Measurements from ENCODE around the gene GJD2. TPM values are rescaled to one million over a fixed set of nuclear protein-coding genes. Genes with fewer than 3 reads are reported as not detected.

GJD2 gene
- total and polyA plus RNA-seq, 11 donors: 0.04 to 0.31 (median 0.25) TPM; not detected in 6

GRCh38 chr15:34733621-34734020, 21.2 kb downstream of the GJD2 start:
- intact Hi-C loops (cut with DNase I): no loop called here
- Histone ChIP-seq H3K36me3 (no peaks in the 10 kb centered on the region), H3K27me3 (no peaks in the 10 kb centered on the region), H3K4me3 (no peak overlapping the region), H3K9me3 (no peaks in the 10 kb centered on the region), H3K4me1 (peaks cover 0 to 5% (median 0%) of the 10 kb centered on the region in 12 donors), H3K27ac (no peak overlapping the region)
- DNase-seq (no peak), ATAC-seq (no peak)
- 78 to 85% (median 83%) methylated on average over 2 of the region's 2 CpGs for WGBS, 4 donors
- TF ChIP-seq POLR2A (IDR thresholded peaks at IDR 0.05) (no peak), CTCF (IDR thresholded peaks at IDR 0.05) (no peak)

- Histone ChIP-seq H3K4me1 (peaks cover 0 to 5% (median 0%) of the 10 kb centered on the region in 12 donors), H3K4me3 (no peak overlapping the region), H3K9me3 (no peaks in the 10 kb centered on the region), H3K27ac (no peak overlapping the region), H3K27me3 (no peaks in the 10 kb centered on the region), H3K36me3 (no peaks in the 10 kb centered on the region)
- 79 to 86% (median 84%) methylated on average over 6 of the region's 6 CpGs for WGBS, 4 donors
- TF ChIP-seq POLR2A (IDR thresholded peaks at IDR 0.05) (no peak), CTCF (IDR thresholded peaks at IDR 0.05) (no peak)
- intact Hi-C loops (cut with DNase I): no loop called here
- DNase-seq: no peak
- no peak for ATAC-seq
These were observed 22.4 kb downstream of the GJD2 start for GRCh38 chr15:34732430-34732829.

- H3K4me1 ChIP-seq: peaks cover 0 to under 1% (median 0%) of the 10 kb centered on the region in 12 donors
- H3K4me3 ChIP-seq: no peak overlapping the region
- no peak for ATAC-seq
- 54 to 70% (median 65%) methylated on average over 3 of the region's 3 CpGs for WGBS, 4 donors
- no peaks in the 10 kb centered on the region for H3K9me3 ChIP-seq
- H3K27ac ChIP-seq: no peak overlapping the region
- H3K36me3 ChIP-seq: no peaks in the 10 kb centered on the region
- intact Hi-C loops (cut with DNase I): no loop called here
- TF ChIP-seq CTCF (IDR thresholded peaks at IDR 0.05) (no peak), POLR2A (IDR thresholded peaks at IDR 0.05) (no peak)
- H3K27me3 ChIP-seq: no peaks in the 10 kb centered on the region
- no peak for DNase-seq
These were observed 24.1 kb downstream of the GJD2 start for GRCh38 chr15:34730701-34731100.

GRCh38 chr15:34729886-34730285, 24.9 kb downstream of the GJD2 start:
- Histone ChIP-seq H3K4me1 (peaks cover 0 to 6% (median 0%) of the 10 kb centered on the region in 12 donors), H3K27me3 (peaks cover 0 to 3% (median 0%) of the 10 kb centered on the region in 9 donors), H3K36me3 (no peaks in the 10 kb centered on the region), H3K27ac (no peak overlapping the region), H3K4me3 (no peak overlapping the region), H3K9me3 (no peaks in the 10 kb centered on the region)
- WGBS, 4 donors: 34 to 69% (median 56%) methylated on average over 1 of the region's 1 CpG
- TF ChIP-seq POLR2A (IDR thresholded peaks at IDR 0.05) (no peak), CTCF (IDR thresholded peaks at IDR 0.05) (no peak)
- DNase-seq (no peak), ATAC-seq (no peak)
- intact Hi-C loops (cut with DNase I): loop anchor here in 1 of 10 donors (10.0 kb wide), 1 partner anchor 55 kb away; no protein-coding TSS in a partner anchor
